Erythroblast (primary cell): ENCODE measurements around the gene KLHL21.
"Not testable (repeated sequence)": the region's sequence is repeated elsewhere in the genome, so short reads cannot be mapped to it uniquely, and the experiment has no call there.

Source experiments
- DNase-seq, 2 experiments: peaks; one replicate each; lab custom pipeline; 2025; lab: John Stamatoyannopoulos, UW
- GATA1 ChIP-seq: IDR thresholded peaks from 2 replicates; pipeline ENCODE4 v1.6.1; 2011; ENCODE audit warnings: low read depth, mild to moderate bottlenecking, control low read depth, low read length, moderate library complexity
- POLR2A ChIP-seq: IDR thresholded peaks from 2 replicates; pipeline ENCODE4 v1.6.1; 2011; ENCODE audit warnings: mild to moderate bottlenecking, low read length

KLHL21 gene

DNA sequence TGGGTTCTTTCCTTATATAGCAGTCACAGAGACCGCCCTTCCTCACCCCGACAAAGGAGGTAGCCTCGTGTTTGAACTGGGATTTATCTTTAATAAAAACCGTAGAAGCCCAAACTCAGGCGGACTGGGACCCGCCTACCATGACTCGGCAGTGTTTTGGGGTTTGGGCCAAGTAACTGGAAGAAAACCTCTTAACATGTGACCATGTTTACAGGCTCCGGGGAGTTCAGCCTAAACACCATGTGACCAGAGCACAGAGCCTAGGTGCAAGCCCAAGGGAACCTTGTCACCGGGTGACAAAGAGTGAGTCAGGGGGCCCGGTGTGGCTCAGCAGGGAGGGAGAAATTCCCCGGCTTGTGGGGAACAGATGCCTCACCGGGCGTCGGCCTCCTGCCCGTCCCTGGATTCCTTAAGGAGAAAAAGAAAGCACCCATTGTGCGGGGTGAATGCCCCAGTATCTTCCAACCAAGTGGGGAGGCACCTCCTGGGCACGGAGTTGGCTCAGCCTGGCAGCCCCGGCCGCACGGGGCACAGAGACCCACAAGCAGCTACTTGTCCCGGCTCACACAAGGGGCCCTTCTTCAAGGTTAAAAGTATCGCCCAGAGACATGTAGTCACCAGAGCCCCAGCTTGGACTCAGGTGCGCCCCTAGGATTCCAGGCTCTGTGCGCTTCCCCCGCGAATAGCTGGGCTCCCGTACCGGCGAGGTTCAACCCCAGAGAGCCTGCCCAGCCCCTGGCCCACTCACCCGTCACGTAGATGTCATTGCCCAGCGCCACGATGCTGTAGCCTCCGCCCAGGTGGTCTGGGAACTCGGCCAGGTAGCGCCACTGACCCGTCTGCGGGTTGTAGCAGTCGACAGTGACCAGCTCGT, 1.4 kb downstream of the KLHL21 start:
- peak; percentile 98 for DNase-seq
- TF ChIP-seq GATA1: no peak
- peak; percentile 91 for TF ChIP-seq POLR2A

DNA sequence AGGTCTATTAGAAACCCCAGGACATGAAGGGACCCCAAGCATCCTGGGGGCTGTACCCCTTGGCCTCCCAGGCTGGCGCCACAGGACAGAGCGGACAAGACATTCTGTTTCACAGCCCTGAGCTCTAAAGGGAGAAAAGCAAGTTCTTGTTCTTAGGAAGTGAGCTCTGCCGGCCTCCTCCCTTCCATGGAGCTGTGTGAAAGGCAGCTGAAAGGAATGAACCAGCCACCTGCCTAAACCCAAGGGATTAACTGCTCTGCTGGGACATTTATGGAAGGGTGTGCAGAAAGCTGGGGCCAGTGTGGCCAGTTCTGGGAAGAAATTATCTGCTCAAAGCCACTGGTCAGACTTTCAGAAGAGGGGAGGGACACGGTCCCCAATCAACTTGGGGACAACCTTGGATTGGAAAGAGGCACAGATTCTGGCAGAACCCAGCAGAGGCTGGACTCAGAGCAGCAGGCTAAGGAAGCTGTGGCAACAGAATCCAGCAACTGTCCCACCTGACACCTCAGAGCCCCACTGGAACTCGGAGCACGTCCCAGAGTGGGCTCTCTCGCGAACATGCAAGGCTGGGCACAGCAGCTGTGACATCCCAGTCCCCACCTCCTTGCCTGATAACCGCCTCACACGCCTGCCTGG, 2.1 kb downstream of the KLHL21 start:
- TF ChIP-seq POLR2A: no peak
- TF ChIP-seq GATA1: no peak
- DNase-seq: peak in 1 of 2 experiments; percentile 71

DNA sequence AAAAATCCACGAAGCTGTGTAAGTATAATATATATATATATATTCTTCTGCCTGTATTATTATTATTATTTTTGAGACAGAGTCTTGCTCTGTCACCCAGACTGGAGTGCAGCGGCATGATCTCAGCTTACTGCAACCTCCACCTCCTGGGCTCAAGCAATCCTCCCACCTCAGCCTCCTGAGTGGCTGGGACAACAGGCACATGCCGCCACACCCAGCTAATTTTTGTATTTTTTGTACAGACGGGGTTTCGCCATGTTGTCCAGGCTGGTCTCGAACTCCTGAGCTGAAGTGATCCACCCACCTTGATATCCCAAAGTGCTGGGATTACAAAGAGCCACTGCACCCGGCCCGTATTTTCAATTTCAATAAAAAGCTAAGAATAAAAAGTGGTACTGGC, 2.7 kb downstream of the KLHL21 start:
- not testable (repeated sequence) for DNase-seq

DNA sequence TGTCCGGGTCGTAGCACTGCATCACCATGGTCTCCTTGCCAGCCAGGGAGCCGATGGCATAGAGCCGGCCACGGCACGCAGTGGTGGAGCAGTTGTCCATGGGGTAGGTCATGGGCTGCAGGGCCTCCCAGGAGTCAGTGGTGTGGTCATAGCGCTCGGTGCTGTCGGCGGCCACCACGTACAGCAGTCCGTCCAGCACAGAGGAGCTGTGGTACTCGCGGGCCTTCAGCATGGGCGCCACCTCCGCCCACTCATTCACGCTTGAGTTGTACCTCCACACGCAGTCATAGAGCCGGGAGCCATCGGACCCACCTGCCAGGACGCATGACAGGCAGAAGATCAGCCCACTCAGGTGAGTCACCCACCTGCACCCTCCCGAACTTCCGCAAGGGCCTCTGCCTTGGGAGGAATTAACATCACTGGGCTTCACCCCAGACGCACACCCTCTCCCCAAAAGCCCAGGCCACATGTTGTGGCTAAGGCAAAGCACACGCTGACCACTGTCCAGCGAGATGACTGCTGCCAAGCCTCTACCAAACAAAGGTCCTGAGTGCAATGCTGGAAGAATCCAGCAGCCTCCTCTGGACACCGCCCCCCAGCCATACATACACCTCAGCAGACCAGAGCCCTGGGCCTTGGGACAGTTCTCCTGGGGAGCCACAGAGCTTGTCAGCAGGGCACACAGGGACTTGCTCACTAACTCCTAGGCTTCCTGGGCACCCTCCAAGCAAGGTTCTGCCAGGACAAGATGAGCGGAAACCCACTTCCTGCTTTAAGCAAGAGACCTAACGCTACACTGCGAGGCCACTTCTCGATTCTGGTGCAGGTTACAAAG, 3.3 kb downstream of the KLHL21 start:
- TF ChIP-seq POLR2A (no peak), GATA1 (no peak)
- no peak for DNase-seq

DNA sequence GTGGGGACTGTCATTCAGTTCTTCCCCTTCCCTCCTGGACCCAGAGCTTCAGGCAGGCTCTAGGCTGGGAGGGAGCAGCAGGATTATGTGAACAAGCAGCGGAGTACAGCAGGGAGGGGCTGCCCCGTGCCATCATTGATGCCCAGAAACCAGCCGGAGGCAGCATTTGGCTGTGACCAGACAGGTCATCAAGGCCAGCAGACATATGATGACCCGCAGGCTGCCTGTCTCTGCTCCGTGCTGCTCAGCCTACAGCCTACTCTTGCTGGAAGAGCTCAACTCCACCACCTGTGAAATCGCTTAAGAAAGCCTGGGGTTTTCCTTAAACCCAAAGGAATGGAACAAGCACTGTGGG, 4.9 kb downstream of the KLHL21 start:
- TF ChIP-seq POLR2A: no peak
- DNase-seq: no peak

DNA sequence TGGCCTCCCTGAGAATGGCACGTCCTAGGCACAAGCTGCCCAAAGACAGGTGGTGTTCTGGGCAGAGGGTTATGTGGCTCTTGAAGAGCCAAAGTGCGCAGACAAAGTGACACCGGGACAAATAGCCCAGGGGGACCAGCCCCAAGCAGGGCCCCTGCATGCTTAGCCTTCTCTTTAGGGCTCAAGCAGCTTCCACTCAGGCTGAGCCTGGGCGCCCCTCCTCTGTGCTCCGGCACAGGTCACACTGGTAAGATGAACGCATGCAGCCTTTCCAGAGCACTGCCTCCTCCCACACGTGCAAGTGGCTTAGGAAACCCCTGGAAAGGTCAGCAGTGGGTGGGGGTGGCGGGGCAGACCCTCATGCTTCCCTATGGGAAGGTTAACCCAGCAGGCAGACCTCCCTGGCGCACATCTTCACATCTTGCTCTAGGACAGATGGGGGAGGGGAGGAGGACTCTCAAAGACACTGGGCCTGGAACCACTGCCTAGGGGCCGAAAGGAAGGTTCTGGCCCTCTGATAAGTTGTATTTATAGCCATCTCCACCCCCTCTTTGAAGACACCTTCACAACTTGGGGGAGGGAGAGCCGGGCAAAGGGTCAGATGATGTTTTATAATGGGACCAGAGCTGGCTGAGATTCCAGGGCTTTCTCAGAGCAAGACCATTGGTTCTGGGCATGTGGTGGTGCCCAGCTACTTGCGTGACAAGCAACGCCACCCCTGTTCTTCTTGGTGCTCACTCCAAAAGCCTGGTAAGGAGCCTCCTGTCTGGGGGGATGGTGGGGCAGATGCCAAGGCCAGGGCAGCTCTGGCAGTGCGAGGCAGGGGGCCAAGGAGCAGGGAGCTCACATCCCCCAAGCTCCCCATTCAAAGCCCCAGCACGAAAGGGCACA, 5.5 kb downstream of the KLHL21 start:
- no peak for DNase-seq
- TF ChIP-seq POLR2A (no peak), GATA1 (no peak)

DNA sequence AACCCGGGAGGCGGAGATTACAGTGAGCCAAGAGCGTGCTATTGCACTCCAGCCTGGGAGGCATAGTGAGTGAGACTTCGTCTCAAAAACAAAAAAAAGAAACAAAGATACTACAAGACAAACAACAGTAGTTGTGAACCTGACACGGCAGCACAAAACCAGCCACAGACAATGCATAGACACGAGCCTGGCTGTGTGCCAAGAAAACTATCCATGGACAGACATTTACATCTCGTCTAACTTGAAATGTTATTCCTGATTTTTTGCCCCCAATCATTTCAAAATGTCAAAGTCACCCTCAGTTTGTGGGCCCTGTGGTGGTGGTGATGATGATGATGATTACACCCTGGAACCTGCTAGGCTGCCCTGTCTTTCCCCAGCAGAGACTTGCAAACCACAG, 6.3 kb downstream of the KLHL21 start:
- TF ChIP-seq POLR2A: no peak
- no peak for TF ChIP-seq GATA1

DNA sequence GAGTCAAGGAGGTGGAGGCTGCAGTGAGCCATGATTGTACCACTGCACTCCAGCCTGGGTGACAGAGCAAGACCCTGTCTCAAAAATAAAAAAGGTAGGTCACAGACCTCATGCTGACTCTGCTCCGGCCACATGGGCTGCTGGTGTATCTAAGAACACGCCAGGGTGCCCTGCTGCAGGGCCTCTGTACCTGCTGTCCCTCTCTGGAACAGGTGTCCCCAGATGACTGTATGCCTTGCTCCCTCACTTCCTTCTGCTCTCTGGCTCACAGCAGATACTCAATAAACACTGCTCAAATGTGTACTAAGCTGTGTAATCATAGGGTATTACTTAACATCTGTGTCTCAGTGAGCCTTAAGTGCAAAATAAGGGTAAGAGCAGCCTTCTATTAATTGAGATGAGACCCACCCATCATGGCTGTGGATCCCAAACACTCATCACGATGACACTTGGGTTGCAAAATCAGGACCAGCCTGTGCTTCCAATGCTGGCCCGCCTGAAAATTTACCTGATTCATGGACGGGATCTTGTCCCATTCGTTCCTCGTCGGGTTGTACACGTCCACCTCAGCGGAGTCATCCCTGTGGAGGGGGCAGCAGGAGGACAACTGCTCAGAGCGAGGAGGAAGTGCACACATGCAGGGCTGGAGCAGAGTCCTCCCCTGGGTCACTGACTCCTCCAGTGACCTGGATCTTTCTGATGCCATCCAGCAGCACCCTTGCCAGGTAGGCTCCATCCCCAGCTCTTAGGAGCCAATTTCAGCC, 7.5 kb downstream of the KLHL21 start:
- no peak for DNase-seq
- TF ChIP-seq POLR2A (no peak), GATA1 (no peak)

More for the DNA sequence above, 6.3 kb downstream of the KLHL21 start:
- no peak for DNase-seq

DNA sequence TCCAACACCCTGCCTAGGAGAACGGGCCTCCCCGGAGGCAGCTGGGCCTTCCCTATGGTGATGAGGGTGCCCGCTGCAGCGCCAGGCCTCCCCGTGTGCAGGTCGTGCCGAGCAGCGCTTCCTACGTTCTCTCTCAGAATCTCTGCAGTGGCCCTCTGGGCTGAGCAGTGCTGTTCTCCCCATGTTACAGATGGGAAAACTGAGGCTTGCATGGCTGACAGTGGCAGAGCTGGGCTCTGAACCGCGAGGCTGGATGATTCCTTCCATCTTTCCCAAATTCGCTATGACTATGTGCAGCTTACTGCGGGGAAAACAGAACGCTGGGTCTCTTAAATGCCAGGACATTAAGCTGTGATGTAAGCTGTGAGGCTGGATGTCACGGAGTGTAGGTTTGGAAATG, 8.9 kb downstream of the KLHL21 start:
- TF ChIP-seq POLR2A (no peak), GATA1 (no peak)
- no peak for DNase-seq

DNA sequence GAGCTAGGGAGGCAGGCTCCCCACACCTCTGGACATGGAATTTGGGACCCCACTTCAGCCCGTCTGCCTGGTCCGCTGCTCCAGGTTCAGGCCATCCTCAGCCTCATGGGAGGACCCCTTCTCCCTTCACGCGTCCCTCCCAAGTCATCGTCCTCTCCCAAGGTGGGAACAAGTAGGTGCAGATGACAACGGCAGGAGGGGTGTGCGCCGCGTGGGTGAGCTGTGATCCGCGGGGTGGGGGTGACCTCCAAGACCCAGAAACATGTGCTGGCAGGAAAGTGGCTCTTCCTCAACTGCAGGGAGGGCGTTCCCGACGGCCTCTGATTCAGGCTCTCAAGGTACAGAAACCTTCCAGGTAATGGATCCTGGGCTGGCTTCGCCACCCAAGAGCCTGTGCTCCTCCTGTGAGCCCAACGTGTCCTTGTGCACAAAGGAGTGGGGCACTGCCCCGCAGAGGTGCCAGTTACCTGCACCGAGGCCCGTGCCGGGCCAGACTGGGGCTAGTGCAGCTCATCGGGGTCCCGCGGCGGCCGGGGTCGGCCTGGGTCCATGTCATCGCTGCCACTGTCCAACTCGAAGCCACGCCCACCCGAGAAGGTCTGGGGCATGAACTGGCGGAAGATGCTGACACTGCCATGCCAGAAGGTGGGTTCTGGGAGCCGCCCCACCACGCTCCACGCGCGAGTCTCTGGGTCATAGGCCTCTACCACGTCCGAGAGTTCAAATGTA, 9.6 kb downstream of the KLHL21 start:
- no peak for DNase-seq
- no peak for TF ChIP-seq POLR2A
- no peak for TF ChIP-seq GATA1

DNA sequence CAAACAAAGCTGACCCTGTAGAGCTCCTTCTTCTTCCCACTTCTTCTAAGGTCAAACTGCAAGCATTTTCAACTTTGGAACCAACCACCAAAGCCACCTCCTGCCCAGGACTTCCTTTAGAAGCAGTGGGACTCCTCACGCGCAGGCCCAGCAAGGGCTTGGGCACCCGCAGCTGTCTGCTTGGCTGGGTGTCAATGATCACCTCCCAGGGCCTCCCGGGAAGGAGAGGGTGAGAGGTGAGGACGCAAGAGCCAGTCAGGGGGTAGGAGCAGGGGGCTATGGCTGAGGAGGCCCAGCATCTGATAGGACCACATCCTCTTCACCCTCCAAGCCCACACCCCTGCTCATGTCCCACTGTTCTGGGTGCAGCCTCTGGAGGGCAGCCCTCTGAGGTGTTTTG, 10.2 kb downstream of the KLHL21 start:
- no peak for DNase-seq
- no peak for TF ChIP-seq POLR2A
- no peak for TF ChIP-seq GATA1

DNA sequence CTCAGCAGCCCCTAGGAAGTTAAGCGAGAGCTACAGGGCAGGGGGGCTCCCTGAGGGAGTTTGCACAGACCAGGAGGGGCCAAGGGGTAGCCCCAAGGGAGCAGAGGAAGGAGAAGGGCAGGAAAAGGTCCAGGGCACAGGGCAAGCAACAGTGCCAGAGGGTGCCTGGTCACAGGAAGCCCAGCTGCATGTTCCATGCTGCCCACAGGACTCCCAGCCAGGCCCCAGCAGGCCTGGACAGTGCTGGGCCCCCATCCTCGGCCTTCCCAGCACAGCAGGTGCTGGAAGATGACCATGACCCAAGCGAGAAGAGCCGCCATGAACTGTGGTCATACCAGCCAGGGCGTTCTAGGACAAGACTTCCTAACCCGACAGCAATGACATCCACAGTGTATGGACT, 11.0 kb downstream of the KLHL21 start:
- TF ChIP-seq POLR2A: no peak
- no peak for TF ChIP-seq GATA1
- DNase-seq: no peak
